GM21381 (cell line): ENCODE measurements around the gene CRYAB.
"Not testable (repeated sequence)": the region's sequence is repeated elsewhere in the genome, so short reads cannot be mapped to it uniquely, and the experiment has no call there.

Experiments used
- ATAC-seq: cut with Tn5 transposase; IDR thresholded peaks from one replicate; pipeline ENCODE4 v1.9.1; 2021; ENCODE audit warnings: mild to moderate bottlenecking, moderate library complexity; ENCODE audit not compliant: unreplicated experiment

CRYAB gene

GRCh38 chr11:111910676-111911562 lies 651 bp downstream of the CRYAB start:
- no peak for ATAC-seq

DNA sequence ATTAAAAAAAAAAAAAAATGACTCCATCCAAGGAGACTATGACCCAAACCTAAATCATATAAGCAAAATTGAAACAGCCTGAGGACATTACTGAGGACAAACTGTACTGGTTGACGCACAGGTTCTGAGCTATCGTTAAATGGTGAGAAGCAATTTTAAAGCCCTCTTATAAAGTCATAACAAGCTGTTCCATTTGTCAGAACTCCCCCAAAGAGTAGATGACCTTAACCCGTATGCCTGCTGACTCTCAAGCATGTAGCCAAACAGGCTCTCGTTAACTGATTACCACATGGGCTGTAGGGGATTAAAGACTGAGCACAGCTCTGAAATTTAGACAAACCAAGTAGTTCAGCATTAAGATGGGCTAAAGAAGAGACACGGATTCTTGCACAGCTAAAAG lies 2.2 kb downstream of the CRYAB start:
- ATAC-seq: no peak

DNA sequence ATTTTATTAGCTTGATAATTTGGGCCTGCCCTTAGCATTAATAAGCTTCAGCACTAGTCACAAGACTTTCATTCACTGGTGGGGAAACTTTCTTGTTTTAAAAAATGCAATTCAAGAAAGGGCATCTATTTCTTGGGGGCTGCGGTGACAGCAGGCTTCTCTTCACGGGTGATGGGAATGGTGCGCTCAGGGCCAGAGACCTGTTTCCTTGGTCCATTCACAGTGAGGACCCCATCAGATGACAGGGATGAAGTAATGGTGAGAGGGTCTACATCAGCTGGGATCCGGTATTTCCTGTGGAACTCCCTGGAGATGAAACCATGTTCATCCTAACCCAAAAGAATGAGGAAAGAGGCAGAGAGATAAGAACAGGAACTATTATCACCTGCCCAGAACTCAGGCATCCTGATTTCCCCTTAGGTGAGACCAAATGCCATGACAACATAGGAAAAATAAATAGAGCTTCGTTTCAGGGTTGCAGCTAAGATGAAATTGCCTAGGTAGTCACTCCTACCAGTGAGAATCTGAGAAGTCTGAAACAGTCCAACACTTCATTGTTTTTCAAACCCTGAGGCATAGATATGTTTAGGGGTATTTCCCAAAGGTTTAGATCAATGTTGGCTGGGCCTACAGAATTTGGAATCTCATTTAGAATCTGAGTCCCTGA lies 2.8 kb downstream of the CRYAB start:
- no peak for ATAC-seq

- ATAC-seq: no peak
These were observed 4.9 kb downstream of the CRYAB start for GRCh38 chr11:111906680-111907079.

GRCh38 chr11:111905411-111905810 lies 6.2 kb downstream of the CRYAB start:
- no peak for ATAC-seq

DNA sequence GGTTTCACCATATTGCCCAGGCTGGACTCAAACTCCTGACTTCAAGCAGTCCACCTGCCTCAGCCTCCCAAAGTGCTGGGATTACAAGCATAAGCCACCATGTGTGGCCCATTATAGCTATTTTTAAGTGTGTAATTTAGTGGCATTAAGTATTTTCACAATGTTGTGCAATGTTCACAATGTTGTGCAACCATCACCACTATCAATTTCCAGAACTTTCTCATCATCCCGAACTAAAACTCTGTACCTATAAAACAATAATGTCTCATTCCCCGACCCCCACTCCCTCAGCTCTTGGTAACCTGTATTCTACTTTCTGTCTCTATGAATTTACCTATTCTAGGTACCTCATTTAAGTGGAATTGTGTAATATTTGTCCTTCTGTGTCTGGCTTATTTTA lies 24.7 kb downstream of the CRYAB start:
- no peak for ATAC-seq

DNA sequence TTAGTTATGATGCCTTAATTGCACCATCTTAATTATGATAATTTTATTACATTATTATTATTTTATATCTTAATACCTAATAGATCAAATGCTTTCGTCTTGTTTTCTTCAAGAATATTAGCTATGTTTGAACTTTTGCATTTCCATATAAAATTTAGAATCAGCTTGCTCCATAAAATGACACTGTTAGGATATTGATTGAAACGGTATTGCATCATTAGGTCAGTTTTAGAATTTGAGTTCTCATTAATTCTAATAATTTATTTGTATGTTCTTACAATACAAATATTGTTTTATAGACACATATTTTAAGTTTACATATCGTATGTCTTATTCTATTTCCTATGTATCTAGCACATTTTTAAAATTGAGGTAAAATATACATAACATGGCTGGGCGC lies 25.5 kb downstream of the CRYAB start:
- ATAC-seq: no peak

DNA sequence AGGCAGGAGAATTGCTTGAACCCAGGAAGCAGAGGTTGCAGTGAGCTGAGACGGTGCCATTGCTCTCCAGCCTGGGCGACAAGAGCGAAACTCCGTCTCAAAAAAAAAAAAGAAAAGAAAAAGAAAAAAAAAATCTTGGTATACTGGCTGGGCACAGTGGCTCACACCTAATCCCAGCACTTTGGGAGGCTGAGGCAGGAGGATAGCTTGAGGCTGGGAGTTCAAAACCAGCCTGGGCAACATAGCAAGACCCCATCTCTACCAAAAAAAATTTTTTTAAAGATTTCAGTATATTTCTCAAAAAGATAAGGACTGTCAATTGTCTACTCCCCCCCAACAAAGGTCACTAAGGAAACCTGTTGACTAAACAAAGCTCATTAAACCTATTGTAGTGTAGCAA lies 26.5 kb downstream of the CRYAB start:
- ATAC-seq: not testable (repeated sequence)

GRCh38 chr11:111882202-111882601 lies 29.4 kb downstream of the CRYAB start:
- ATAC-seq: no peak

DNA sequence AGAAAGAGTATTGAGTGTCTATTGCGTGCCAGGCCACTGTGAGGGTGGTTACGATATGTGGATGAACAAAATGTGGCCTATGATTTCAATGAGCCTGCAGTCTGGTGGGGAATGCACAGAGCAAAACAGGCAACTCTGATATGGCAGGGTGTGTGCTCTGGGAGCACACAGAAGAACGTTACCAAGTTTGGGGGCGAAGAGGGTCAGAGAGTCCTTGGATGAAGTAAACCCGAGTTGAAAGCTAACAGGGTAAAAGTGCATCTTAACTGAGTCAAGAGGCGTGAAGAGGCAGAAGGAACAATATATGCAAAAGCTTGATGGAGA lies 32.0 kb downstream of the CRYAB start:
- no peak for ATAC-seq

DNA sequence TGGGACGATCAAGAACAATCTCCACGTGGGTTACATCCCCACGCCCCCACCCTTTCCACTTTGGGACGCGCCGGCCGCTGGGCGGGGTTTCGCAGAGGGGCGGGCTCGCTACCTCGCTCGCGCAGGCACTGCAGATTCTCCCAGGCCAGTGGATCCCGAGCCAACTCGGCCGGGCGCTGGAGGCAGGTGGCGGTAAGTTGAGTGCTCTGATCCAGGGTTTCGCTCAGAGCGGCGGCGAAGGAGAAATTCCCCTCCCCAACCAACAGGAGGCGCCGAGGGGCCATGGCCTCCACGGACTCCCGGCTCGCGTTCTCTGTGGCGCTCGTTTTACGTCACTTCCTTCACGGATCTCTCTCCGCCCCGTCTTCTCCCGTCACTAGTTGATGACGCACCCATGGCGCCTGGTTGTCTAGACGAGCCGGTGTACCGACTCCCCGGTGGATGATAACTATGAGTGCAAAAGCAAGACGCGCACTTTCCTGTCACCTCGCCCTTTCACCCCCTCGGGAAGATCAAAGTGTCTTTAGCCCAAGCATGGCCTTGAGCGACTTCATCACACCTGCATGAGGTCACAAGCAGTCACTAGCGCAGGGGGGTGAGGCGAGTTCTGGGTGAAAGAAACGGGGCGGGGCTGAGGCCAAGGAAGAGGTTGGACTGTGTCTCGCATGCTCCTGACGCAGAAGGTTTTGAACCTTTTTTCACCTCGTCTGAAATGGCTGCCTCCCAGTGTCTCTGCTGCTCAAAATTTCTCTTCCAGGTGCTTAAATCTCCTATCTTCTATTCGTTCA lies 32.5 kb downstream of the CRYAB start, which contains the start of the genes CFAP68 and FDXACB1:
Gene CFAP68 (plus strand): TSS at position 693 of the 788 bp plus-strand sequence. CDS start 20 bp downstream, at position 713.
Gene FDXACB1 (minus strand): TSS at position 317 of the 788 bp plus-strand sequence. CDS start 33 bp downstream, at position 284.
- ATAC-seq: peak; percentile 90

DNA sequence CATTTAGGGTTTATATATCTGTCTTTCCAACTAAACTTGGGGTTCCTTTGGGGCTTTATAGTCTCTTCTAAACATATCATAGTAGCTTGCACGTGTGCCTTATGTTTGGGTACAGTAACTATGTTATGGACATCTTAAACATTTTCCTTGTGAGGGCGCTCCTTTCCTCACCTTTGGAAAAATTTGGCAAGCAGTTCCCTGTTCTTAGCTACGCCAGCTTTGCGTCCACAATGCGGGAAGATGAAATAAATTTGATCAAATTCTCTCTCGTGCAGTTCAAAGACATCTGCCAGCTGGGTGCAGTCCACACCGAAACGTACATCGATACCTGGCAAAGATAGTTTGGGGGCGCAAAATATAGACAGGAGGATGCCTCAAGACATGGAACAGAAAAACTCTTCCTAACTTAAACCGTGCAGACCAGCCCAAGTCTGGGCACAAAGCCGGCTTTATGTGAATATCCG lies 33.2 kb downstream of the CRYAB start:
- ATAC-seq: peak; percentile 8

DNA sequence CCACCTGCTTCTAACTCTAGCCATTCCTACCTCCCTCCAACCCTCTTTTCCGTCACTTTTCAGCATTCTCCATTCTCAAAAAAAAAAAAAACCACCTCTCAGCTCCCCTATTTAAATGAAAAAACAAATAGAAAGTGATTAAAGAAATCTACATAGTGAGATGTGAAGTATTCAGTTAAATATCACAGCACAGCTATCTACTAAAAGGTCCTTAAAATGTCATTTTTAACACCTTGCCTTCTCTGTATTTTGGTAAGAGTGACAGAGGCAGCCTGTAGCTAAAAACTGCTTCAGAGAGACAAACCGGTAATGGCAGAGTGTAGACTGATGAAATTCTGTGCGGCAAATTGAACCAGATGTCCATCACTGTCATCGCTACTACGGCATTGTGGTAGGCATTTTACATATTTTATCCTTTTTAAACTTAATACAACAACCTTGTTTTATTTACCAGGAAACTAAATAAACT lies 39.8 kb downstream of the CRYAB start:
- no peak for ATAC-seq

DNA sequence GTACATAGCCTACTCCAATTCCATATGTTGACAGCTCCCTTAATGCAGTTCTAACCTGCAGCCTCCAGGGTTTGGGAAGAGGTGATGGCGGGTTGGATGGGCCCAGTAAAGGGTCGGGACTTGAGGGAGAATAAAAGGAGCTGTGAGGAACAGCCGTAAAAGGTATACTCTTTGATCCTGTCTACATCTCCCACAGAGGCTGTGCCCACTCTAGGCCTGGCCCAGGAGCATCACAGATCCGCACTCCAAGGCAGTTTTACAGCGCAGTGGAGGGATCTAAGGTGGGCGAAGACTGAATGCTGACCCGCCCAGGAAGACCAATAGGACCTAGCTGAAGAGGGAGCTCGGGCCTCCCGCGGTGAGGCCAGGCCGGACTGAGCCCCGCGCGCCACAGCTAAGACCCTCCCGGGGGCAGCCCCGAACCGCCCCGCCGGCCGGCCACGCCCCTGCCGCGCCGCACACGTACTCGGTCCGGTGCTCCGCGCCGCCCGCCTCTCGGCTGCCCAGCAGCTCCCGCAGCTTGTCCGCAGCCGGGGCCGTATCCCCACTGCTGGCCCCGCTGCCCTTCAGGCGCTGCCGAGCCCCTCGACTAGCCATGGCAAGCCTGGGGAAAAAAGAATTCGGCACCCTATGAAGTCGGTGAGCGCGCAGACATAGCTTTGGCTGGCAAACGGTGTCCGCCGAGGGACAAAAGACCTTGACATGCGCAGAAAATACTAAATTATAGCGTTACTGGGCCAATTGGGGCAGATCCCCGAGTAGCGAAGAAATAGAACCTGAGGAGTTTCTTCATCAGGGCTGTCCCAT lies 40.5 kb downstream of the CRYAB start, which contains the start of gene ALG9:
Gene ALG9 (minus strand): TSS at position 696 of the 807 bp plus-strand sequence. CDS start 99 bp downstream, at position 597.
- peak; percentile 89 for ATAC-seq

DNA sequence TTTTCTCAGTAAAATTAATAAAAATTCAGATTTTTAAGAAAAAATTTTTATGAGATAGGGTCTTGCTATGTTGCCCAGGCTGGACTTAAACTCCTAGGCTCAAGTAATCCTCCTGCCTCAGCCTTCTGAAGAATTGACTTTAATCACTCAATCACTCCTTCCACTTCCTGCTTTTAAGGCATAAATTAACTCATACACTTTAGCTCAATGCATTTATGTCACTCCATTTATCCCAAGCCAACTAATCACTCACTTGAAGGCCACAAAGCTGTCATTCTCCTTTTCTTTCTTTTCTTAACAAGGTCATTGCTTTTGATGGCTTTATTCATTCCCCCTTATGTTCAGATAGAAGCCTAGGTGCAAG lies 41.1 kb downstream of the CRYAB start:
- no peak for ATAC-seq

- ATAC-seq: no peak
These were observed 41.5 kb downstream of the CRYAB start for GRCh38 chr11:111870113-111870512.

DNA sequence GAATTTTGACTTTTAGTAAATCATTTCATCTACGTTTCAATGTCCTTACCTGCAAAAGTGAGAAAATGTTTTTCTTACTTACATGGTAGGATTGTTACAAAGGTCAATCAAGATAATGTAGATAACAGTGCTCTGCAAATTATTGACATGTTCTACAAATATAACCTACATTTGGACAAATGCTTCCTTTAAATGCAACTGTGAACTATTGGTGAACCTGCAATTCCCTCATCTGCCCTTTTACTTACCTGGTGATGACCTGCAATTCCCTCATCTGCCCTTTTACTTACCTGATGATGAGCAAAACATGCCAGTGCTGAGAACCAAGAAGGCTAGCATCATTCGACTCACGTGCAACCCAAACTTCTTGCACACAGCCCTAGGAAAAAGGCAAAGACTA lies 51.3 kb downstream of the CRYAB start:
- ATAC-seq: no peak
